ENCODE results near the gene LCE3B. TPM values are rescaled to one million over a fixed set of nuclear protein-coding genes. Genes with fewer than 3 reads are reported as not detected.

The LCE3B gene
- total and polyA plus RNA-seq, 2 donors (not counting 1 experiment from before 2014, with no cell fraction given), result not detected

DNA sequence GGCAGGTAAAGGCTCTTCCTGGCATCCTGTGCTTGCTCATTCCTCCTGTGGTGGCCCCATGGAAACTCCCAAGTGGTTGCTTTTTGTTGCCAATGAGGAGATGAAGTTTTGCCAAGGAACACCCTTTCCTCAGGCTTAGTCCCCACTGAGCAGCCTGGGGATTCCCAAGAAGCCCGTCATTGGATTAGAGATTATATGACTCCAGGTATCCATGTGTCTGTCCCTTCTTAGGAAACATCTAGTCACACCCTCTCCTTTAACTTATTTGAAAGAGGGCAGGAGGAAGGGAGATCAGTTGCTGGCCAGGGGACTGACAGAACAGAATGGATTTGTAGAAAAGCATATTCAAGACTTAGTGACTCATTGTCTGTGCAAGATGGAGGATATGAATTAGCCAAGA is 13.1 kb downstream of the LCE3B start:
- WGBS (ENCODE audit: insufficient coverage), result no CpG with 5 or more reads among the region's 1 CpG
- Mint-ChIP-seq H3K27me3 (peaks cover 54% of the 10 kb centered on the region), H3K4me3 (no peak overlapping the region), H3K27ac (no peak overlapping the region), H3K9me3 (ENCODE audit: insufficient read depth) (no peaks in the 10 kb centered on the region), H3K4me1 (no peaks in the 10 kb centered on the region)
- peaks cover 0 to 12% (median 0%) of the 10 kb centered on the region in 3 donors for H3K9me3 ChIP-seq (ENCODE audit: control extremely low read depth in 1 of 3, control insufficient read depth in 2 of 3, insufficient read depth in 1 of 3, low read length in 2 of 3)
- no peaks in the 10 kb centered on the region for H3K36me3 ChIP-seq (replicated peaks in 1 of 2; ENCODE audit: control extremely low read depth in 1 of 2, control insufficient read depth in 1 of 2, extremely low read depth in 1 of 2, insufficient read depth in 2 of 2, low read length in 1 of 2)
- ChIA-PET POLR2A (no interaction called here), CTCF (no interaction called here)
- H2AFZ ChIP-seq (ENCODE audit: insufficient read depth, low read depth, low read length, poor library complexity, severe bottlenecking), result no peak overlapping the region
- H3K4me1 ChIP-seq (ENCODE audit: control insufficient read depth in 2 of 2, insufficient read depth in 2 of 2, low read length in 2 of 2), result no peaks in the 10 kb centered on the region
- no peak overlapping the region for H3K4me3 ChIP-seq (ENCODE audit: control extremely low read depth in 1 of 5, extremely low read depth in 1 of 5, insufficient read depth in 1 of 5, low read depth in 2 of 5, low read length in 4 of 5)
- H3K27me3 ChIP-seq (replicated peaks in 1 of 4; ENCODE audit: control extremely low read depth in 1 of 4, control insufficient read depth in 3 of 4, insufficient read depth in 4 of 4, low read length in 3 of 4), result peaks cover 0 to 17% (median 0%) of the 10 kb centered on the region in 4 experiments
- intact Hi-C loops (cut with micrococcal nuclease), result no loop called here
- no peak overlapping the region for H3K27ac ChIP-seq (ENCODE audit: low read length in 2 of 2)
- no peaks in the 10 kb centered on the region for H3K79me2 ChIP-seq (ENCODE audit: control insufficient read depth, insufficient read depth, low read length)
- no peak overlapping the region for H3K9ac ChIP-seq (ENCODE audit: low read length)
- DNase-seq, result no peak
- no peak for ATAC-seq (ENCODE audit: low read depth)
- H4K20me1 ChIP-seq (ENCODE audit: control insufficient read depth, insufficient read depth, low read length, poor library complexity, severe bottlenecking), result no peaks in the 10 kb centered on the region
- no peak overlapping the region for H3K4me2 ChIP-seq (replicated peaks; ENCODE audit: low read depth, low read length, poor library complexity, severe bottlenecking)
- TF ChIP-seq, protein P1, sequence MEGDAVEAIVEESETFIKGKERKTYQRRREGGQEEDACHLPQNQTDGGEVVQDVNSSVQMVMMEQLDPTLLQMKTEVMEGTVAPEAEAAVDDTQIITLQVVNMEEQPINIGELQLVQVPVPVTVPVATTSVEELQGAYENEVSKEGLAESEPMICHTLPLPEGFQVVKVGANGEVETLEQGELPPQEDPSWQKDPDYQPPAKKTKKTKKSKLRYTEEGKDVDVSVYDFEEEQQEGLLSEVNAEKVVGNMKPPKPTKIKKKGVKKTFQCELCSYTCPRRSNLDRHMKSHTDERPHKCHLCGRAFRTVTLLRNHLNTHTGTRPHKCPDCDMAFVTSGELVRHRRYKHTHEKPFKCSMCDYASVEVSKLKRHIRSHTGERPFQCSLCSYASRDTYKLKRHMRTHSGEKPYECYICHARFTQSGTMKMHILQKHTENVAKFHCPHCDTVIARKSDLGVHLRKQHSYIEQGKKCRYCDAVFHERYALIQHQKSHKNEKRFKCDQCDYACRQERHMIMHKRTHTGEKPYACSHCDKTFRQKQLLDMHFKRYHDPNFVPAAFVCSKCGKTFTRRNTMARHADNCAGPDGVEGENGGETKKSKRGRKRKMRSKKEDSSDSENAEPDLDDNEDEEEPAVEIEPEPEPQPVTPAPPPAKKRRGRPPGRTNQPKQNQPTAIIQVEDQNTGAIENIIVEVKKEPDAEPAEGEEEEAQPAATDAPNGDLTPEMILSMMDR (IDR thresholded peaks at IDR 0.05), result no peak
- TF ChIP-seq EZH2 (IDR thresholded peaks at IDR 0.05; ENCODE audit: borderline replicate concordance, insufficient read depth, low read depth, low read length, poor library complexity, severe bottlenecking), result no peak

DNA sequence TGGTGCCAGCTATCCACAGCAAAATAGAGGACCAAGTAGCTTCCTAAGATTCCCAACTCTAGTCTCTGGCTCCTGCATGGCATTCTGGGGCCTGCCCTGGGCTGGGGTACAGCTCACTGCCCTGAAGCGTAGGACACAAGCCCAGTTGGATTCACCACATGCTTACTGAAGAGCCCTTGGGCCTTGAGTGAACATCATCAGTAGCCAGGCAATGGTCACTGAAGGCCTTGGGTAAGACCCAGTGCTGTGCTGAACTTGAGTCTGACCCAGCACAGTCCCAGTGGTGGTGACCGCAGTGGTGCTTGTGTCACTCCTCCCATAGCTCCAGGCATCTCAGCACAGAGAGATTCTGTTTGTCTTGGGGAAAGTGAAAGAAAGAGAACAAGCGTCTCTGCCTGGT is 17.0 kb downstream of the LCE3B start:
- intact Hi-C loops (cut with micrococcal nuclease), result no loop called here
- Histone ChIP-seq H3K4me3 (ENCODE audit: control extremely low read depth in 1 of 5, extremely low read depth in 1 of 5, insufficient read depth in 1 of 5, low read depth in 2 of 5, low read length in 4 of 5) (no peak overlapping the region), H2AFZ (ENCODE audit: insufficient read depth, low read depth, low read length, poor library complexity, severe bottlenecking) (no peak overlapping the region), H3K9ac (ENCODE audit: low read length) (no peak overlapping the region), H3K36me3 (replicated peaks in 1 of 2; ENCODE audit: control extremely low read depth in 1 of 2, control insufficient read depth in 1 of 2, extremely low read depth in 1 of 2, insufficient read depth in 2 of 2, low read length in 1 of 2) (no peaks in the 10 kb centered on the region), H3K27ac (ENCODE audit: low read length in 2 of 2) (no peak overlapping the region), H4K20me1 (ENCODE audit: control insufficient read depth, insufficient read depth, low read length, poor library complexity, severe bottlenecking) (no peaks in the 10 kb centered on the region), H3K4me2 (replicated peaks; ENCODE audit: low read depth, low read length, poor library complexity, severe bottlenecking) (no peak overlapping the region), H3K9me3 (ENCODE audit: control extremely low read depth in 1 of 3, control insufficient read depth in 2 of 3, insufficient read depth in 1 of 3, low read length in 2 of 3) (peaks cover 0 to 7% (median 0%) of the 10 kb centered on the region in 3 donors), H3K27me3 (replicated peaks in 1 of 4; ENCODE audit: control extremely low read depth in 1 of 4, control insufficient read depth in 3 of 4, insufficient read depth in 4 of 4, low read length in 3 of 4) (peaks cover 0 to 9% (median 0%) of the 10 kb centered on the region in 4 experiments), H3K79me2 (ENCODE audit: control insufficient read depth, insufficient read depth, low read length) (no peaks in the 10 kb centered on the region), H3K4me1 (ENCODE audit: control insufficient read depth in 2 of 2, insufficient read depth in 2 of 2, low read length in 2 of 2) (no peaks in the 10 kb centered on the region)
- Mint-ChIP-seq H3K4me3 (no peak overlapping the region), H3K9me3 (ENCODE audit: insufficient read depth) (peaks cover 4% of the 10 kb centered on the region), H3K27me3 (peaks cover 45% of the 10 kb centered on the region), H3K27ac (no peak overlapping the region), H3K4me1 (no peaks in the 10 kb centered on the region)
- WGBS (ENCODE audit: insufficient coverage), result 94% methylated on average over 2 of the region's 3 CpGs
- ATAC-seq (ENCODE audit: low read depth) (no peak), DNase-seq (no peak)
- POLR2A ChIA-PET, result no interaction called here
- CTCF ChIA-PET, result interaction anchor here (0.9 kb wide), 1 partner anchor 9 kb away, joined by 3 read pairs; no protein-coding TSS in a partner anchor
- TF ChIP-seq, protein P1 (IDR thresholded peaks at IDR 0.05), result no peak
- TF ChIP-seq EZH2 (IDR thresholded peaks at IDR 0.05; ENCODE audit: borderline replicate concordance, insufficient read depth, low read depth, low read length, poor library complexity, severe bottlenecking), result no peak

Measured in B cell (primary cell).